Keratinocyte (primary cell): ENCODE results near the gene F8A1.
"Not testable (repeated sequence)": the region's sequence is repeated elsewhere in the genome, so short reads cannot be mapped to it uniquely, and the experiment has no call there.

ENCODE experiments used
- EZH2 ChIP-seq: IDR thresholded peaks from one replicate; pipeline ENCODE4 v1.6.1; 2012; ENCODE audit warnings: inconsistent platforms, mild to moderate bottlenecking, low read length, moderate library complexity
- TF ChIP-seq, protein P1 (sequence below), 3 experiments: IDR thresholded peaks in 1 of 3; conservative IDR thresholded peaks in 1 of 3; optimal IDR thresholded peaks in 1 of 3; 2 replicates in 2 of 3; 3 replicates in 1 of 3; pipeline versions ENCODE3 to v1.5.1; 2011; ENCODE audit warnings: low read length in 3 of 3, mild to moderate bottlenecking in 3 of 3, moderate library complexity in 2 of 3, control low read depth in 1 of 3, inconsistent platforms in 1 of 3; ENCODE audit not compliant: insufficient read depth in 2 of 3; ENCODE audit errors: extremely low read depth in 1 of 3

- TF ChIP-seq, protein P1, sequence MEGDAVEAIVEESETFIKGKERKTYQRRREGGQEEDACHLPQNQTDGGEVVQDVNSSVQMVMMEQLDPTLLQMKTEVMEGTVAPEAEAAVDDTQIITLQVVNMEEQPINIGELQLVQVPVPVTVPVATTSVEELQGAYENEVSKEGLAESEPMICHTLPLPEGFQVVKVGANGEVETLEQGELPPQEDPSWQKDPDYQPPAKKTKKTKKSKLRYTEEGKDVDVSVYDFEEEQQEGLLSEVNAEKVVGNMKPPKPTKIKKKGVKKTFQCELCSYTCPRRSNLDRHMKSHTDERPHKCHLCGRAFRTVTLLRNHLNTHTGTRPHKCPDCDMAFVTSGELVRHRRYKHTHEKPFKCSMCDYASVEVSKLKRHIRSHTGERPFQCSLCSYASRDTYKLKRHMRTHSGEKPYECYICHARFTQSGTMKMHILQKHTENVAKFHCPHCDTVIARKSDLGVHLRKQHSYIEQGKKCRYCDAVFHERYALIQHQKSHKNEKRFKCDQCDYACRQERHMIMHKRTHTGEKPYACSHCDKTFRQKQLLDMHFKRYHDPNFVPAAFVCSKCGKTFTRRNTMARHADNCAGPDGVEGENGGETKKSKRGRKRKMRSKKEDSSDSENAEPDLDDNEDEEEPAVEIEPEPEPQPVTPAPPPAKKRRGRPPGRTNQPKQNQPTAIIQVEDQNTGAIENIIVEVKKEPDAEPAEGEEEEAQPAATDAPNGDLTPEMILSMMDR (optimal IDR thresholded peaks at IDR 0.05 in 1 of 3, IDR thresholded peaks at IDR 0.05 in 1 of 3, conservative IDR thresholded peaks at IDR 0.05 in 1 of 3; ENCODE audit: extremely low read depth in 1 of 3, insufficient read depth in 2 of 3, low read length in 3 of 3), result not testable (repeated sequence)
- TF ChIP-seq EZH2, result not testable (repeated sequence)
Measured at GRCh38 chrX:154910528-154910927, 24.4 kb downstream of the F8A1 start.
